Left hindlimb (tissue), 1 donor: ENCODE data around the gene SFRP2.

Experiments used
- DNase-seq: peaks from one replicate; pipeline ENCODE4 v3.0.0-alpha.2; 2018

Gene SFRP2

DNA sequence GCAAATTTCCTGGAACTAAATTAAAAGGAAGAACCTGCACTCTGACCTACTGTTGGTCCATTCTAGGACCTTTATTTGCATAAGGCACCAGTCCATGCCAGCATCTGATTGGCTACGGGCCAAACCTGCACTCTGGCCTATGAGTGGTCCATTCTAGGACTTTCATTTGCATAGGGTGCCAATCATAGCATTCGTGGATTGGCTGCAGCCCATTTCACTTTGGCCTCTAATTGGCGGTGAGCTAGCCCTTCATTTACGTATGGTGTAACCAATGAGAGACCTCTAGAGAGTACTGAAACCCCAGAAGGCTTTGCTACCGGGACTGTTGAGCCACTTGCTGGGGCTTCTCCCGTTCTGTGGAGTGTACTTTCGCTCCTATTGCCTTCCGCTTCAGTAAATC lies 23.0 kb downstream of the SFRP2 start:
- DNase-seq = no peak

DNA sequence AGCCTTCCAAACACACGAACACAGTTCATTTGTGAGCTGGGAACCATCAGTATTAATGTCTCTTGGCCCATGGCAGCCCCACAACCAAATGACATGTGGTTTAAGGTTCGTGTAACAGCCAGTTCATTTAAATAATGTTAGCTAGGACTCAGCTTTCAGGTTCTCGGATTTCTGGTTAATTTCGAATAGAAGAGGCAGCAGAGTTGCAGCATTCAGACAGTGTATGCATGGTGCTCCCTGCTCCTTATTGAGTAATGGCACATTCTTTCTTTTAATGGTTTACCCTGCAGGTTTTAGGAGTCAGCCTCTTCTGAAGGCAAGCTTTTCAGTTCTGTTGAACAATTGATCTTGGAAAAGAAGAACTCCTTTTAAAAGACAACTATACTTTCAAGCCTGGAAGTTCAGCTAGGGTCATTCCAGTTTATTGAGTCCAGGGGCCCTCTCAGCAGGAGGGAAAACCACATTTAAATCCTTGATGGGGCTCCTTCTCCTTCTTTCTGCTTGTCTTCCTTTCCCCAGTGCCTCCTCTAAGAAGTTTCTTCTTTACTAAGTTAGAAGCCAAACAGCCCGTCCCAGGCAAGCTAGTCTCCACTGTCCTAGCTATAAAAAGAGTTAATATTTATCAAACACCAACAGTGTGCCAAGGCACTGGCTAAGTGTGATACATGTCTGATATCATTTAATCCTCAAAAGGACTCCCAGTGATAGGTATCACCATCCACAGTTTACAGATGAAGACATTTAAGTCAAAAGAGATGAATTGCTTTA lies 24.1 kb downstream of the SFRP2 start:
- no peak for DNase-seq

DNA sequence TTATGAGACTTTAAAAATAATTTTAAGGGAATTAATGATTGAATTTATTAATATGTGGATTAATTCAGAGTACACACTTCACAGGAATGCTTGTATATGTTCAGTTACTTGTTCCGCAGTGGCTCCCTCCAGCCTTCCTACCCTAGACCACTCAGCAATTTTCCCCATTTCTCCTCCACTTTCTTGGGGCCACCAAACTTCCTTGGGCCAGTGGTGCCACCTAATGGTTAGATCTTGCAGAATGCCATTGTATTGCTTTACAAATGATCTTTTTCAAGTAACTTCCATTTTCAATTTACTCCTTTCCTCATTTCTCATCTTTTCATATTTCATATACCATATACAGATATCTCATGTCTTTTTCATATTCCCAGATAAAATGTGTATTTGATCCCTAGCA lies 25.5 kb downstream of the SFRP2 start:
- no peak for DNase-seq

DNA sequence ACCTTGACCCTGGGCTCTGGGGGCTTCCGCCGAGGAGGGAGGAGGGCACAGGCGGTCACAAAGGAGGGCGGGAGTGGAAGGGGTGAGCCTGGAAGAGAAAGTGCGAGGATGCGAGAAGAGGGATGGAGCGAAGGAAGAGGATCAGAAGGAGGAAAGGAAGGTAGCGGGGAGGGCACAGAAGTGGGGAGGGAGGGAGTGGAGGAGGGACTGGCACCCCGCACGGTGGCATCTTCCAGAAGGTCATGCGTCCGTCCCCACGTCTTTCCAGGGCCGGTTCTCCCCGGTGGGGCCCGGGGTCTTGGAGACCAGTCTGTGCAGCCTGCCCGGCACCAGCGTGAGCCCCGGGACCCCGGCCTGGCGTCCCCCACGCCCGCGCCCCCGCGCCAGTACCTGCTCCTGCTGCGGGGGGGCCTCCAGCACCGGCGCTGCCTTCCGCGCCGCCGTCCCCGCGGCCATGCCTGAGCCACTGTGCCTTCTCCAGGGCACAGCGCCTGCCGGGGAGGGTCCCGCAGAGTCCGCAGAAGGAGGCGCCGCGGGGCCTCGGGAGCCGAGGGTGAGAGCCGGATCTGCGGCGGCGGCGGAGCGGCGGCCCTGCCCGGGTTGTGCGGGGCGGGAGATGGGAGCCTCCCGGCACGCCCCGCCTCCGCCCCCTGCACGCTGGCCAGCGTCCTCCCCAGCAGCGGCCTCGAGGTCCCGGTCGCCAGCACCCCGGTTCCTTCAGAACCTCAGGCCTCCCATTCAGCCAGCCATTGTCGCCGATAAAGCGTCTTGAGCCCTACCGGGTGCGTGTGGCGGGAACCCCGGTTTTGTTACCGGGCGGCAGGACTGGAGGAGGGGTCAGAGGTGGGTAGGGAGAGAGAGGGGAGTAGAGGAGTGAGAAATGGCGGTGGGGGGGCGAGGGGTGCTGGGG lies 29.2 kb downstream of the SFRP2 start, which contains the start of gene RNF175:
TSS of gene RNF175 (minus strand) at position 618 of the 910 bp plus-strand sequence. CDS start at position 456, 162 bp downstream.
- DNase-seq = peak; percentile 49

DNA sequence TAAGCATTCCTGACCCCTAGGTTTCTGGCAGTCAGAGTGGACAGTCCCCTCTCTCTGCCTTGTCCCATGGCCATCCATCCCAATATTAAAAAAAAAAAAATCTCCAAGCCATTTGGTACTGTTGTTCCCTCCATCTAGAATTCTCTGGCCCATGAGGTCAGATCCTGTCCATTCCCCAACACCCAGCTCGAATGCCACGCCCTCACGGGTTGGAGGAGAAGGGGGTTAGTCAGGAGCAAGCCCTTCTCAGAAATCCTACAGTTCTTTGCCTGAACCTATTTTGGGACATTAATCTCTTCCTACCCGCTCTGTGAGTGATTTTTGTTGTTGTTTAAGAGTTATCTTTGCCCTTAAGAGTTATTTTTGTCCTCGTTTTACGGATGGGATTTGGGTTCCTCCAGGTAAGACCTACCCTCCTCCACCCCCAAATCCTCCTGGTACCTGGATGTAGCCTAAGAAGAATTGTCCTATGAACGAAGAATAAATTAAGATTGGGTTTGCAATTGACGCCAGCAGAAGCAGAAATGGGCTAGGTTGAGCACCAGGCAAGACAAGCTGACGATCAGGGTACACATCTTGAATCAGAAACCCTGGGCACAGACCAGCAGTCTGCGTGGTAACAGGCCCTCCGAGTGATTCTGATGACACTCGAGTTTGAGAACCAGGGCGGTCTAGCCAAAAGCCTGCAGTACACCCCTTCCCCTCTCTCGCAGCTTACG lies 30.0 kb downstream of the SFRP2 start:
- no peak for DNase-seq

DNA sequence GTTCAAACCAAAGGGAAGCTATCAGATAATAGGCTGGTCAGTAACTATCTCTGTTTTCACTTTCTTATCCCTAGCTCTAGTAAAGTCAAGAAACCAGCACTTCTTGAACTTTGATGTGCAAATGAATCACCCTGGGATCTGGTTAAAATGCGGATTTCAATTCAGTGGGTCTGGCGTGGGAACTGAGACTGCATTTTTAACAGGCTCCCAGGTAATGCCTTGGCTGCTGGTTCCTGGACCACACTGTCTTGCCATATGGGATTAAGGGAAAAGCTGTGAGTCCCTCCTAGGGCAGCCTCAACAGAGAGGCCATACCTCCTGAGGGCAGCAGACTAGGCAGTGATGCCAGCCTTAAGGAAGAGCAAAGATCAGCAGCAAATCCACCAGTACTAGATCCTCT lies 30.7 kb downstream of the SFRP2 start:
- DNase-seq = no peak

DNA sequence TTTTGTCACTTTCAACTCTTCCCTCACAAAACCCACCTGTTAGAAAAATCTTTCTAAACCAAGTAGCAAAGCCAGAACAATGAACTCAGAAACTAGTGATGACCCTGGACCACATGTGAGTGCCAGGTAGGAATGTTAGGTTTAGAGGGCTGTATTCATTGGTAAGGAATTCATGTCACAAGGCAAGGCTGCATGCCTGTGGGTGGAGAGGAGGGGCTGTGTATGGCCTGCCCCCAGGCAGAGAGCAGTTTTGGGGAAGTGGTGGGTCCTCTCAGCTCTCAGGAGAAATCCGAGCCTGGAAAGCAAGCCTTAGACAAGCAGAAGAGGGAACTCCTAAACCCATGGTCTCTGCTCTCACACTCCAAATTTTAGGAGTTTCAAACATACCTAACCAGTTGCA lies 31.5 kb downstream of the SFRP2 start:
- no peak for DNase-seq

DNA sequence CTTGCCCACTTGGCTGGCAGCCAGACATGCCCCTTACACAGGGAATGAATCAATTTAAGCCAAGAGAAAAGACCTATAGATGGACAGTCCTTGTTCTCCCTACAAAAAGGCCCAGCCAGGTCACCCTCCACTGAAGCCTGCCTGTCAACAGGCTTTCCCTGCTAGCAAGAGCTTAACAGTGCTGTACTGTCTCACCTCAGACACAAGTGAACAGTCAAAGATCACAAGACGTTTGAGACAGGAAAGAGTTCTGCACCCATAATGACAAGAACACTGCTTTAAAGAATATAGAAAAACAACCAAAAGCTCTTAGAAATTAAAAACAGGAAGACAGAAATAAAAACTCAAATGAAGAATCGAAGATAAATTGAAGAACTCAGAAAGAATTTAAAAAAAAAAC lies 33.7 kb downstream of the SFRP2 start:
- no peak for DNase-seq

DNA sequence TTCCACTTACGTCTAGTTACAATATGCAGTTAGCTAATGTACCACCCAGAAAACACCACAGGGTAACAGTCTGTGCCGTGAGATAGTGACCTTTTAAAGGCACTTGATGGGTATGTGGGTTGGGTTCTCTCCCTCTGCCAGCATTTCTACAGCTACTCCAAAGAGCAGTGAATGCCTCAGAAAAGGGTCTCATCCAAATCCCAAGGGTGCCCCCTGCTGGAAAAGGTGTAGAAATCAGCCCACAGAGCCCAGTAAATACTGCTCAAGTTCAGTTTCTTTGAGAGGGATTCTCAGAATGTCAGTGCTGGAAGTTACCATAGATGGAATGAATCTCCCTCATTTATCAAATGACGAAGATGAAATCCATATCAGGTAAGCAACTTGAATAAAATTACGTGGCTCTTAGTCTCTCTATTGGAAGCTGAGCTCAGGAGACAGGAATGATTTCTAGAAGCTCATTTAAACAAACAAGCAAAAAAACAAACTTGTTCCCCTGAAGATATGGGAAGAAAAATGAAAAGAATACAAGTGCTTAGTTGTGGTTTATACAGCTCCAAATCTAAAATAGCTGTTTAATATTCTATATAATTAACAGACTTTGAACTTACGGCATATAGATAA lies 38.6 kb downstream of the SFRP2 start:
- DNase-seq = peak; percentile 67

DNA sequence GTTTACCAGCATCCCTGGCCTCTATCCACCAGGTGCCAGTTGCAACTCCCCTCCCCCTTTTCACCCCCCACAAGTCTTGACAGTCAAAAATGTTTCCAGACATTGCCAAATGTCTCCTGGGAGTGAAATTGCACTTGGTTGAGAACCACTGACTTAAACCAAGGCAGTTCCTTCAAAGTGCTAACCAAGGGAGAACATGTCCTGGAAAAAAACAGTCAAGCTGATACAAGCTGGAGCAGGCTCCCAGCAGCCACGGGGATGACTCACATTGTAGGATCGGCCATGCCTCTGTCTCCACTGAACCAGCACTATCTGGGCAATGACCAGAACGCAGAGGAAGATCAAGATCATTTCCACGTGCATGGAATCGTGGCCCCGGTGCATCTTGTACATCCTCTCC lies 40.5 kb downstream of the SFRP2 start:
- no peak for DNase-seq

DNA sequence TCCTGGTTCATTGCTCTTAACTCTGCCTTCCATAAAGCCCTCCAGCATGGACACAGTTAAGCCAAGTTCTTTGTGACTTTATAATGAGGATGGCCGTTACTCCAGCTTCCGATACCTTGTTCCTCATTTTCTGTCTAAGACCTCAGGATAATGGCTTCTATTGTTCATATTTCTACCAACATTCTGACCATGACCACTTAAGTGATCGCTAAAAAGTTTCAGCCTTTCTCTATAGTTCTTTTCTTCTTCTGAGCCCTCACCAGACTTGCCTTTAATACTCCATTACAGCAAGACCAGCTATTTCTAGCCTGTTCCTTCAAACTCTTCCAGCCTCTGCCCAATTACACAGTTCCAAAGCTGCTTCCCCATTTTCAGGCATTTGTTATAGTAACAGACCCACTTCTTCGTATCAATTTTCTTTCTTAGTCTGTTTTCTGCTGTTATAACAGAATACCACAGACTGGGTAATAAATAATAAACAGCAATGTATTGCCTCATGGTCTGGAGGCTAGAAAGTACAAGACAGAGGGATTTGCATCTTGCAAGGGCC lies 41.4 kb downstream of the SFRP2 start:
- no peak for DNase-seq

DNA sequence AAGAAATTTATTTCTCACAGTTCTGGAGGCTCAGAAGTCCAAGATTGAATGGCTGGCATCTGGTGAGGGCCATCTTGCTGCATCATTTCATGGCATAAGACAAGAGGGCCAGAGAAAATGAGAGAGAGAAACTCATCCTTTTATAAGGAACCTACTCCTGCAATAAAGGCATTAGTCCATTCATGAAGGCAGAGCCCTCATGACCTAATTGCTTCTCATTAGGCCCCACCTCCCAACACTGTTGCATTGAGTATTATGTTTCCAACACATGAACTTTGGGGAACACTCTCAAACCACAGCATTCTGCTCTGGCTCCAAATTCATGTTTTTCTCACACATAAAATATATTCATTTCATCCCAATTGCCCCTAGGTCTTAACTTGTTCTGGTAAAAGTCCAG lies 43.2 kb downstream of the SFRP2 start:
- DNase-seq = no peak

DNA sequence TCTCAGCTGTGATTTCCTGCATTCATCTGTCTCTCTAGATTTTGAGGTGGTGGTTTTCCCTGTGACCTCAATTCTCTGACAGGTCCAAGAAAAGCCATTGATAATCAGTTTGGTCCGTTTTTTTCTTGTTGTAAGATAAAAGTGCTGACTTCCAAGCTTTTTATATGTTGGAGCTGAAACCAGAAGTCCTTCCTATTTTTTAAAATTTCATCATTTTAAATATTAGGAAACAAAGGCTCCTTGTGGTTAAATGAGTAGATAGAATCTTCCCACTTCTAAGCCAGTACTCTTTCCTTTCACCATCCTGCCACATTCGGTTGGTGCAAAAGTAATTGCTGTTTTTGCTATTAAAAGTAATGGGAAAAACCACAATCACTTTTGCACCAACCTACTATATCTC lies 47.3 kb downstream of the SFRP2 start:
- no peak for DNase-seq

DNA sequence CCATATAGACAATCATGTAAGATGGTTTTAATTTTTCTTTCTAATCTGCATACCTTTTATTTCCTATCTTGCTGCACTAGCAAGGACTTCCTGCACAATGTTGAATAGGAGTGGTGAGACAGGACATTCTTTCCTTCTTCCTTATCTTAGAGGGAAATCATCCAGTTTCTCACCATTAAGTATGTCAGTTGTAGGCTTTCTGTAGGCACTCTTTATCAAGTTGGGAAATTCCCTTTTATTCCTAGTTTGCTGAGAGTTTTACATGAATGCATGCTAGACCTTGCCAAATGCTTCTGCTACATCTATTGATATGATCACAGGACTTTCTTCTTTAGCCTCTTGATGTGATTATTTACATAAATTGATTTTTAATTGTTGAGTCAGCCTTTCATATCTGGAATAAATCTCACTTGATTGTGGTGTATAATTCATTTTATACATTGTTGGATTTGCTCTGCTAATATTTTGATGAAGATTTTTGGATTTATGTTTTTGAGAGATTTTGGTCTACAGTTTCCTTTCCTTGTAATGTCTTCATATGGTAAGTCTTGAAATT lies 52.9 kb downstream of the SFRP2 start:
- DNase-seq = no peak

DNA sequence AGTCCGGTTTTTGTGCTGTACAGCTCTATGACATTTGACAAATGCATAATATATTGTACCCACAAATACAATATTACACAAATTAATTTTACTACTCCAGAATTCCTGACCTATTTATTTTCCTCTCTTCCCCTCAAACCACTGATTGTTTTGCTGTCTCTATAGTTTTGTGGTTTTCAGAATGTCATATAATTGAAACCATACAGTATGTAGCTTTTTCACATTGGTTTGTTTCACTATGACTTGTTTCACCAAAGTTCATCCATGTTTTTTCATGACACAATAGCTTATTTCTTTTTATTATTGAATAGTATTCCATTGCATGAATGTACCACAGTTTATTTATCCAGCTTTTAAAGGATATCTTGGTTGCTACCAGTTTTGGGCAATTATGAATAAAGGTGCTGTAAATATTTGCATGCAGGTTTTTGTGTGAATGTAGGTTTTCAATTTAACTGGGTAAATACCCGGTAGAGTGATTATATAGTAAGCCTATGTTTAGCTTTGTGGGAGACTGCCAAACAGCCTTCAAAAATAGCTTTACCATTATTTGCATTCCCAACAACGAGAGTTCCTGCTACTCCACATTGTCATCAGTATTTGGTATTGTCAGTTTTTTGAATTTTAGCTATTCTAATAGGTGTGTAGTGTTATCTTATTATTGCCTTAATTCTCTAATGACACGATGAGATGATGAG lies 55.0 kb downstream of the SFRP2 start:
- DNase-seq = no peak

DNA sequence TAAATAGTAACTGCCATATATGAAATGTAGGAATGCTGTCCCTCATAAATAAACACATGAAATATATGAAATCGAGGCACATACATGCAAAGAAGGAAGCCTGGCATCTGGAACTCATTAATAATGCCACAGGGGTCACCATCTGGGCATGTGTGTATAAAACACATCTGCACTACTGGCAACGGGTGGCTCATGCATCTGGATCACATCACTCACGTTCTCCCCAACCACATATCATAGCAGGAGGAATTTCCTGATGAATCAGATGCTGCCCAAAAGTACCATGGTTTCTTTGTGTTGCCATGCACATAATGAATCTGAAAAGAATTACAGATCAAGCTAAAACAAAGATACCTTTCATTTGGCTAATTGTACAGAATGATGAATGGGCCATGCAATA lies 57.6 kb downstream of the SFRP2 start:
- DNase-seq = peak; percentile 65
